ENCODE results near the gene REC114.

- TF ChIP-seq NR3C1 (CRISPR knock-in tag; conservative IDR thresholded peaks at IDR 0.05; ENCODE audit: low read depth) (no peak), NFE2L1 (CRISPR knock-in tag; IDR thresholded peaks at IDR 0.05) (no peak), CTCF (IDR thresholded peaks at IDR 0.05) (no peak), CREM (CRISPR knock-in tag; IDR thresholded peaks at IDR 0.05) (no peak), USF2 (CRISPR knock-in tag; IDR thresholded peaks at IDR 0.05) (no peak), USF1 (CRISPR knock-in tag; IDR thresholded peaks at IDR 0.05) (no peak)
Measured at GRCh38 chr15:73500696-73501095, 57.7 kb downstream of the REC114 start.
